H1 (cell line): ENCODE data around the gene ZNF334. TPM values are rescaled to one million over a fixed set of nuclear protein-coding genes. Genes with fewer than 3 reads are reported as not detected.
A peak's percentile ranks its signal among the peaks of the same experiment; 100 is the strongest.

ENCODE experiments used
- CTCF ChIA-PET: fragments of 300-600 bp; sonication (Branson Sonifier 250); formaldehyde crosslinking; loops from one replicate; lab custom pipeline; 2021; ENCODE audit not compliant: partially characterized antibody; lab: Charles Lee
- POLR2A ChIA-PET: fragments of 300-600 bp; sonication (Branson Sonifier 250); formaldehyde crosslinking; loops from one replicate; lab custom pipeline; 2021; ENCODE audit warnings: inconsistent platforms; ENCODE audit not compliant: partially characterized antibody; lab: Charles Lee
- DNase-seq, 2 experiments: peaks; one replicate each; pipeline versions ENCODE4 v3.0.0 to v3.0.0-alpha.2; 2010 to 2022; ENCODE audit warnings: low spot score in 2 of 2, low read depth in 1 of 2, mixed read lengths in 1 of 2
- FAIRE-seq: peaks from 2 replicates; lab custom pipeline; 2011; peaks lifted over from hg19 to GRCh38; lab: Jason Lieb, UNC
- H2AFZ ChIP-seq: 2 replicates; pipeline ENCODE4 v1.8.1; 2012; ENCODE audit warnings: low read length, inconsistent platforms
- H2AK5ac ChIP-seq: 2 replicates; pipeline ENCODE4 v1.6.1; 2013; ENCODE audit warnings: low read depth, low read length
- H2BK120ac ChIP-seq: replicated peaks from 2 replicates; pipeline ENCODE3; 2013; ENCODE audit warnings: low read depth, low read length, inconsistent platforms
- H2BK12ac ChIP-seq: 2 replicates; pipeline ENCODE4 v1.6.1; 2013; ENCODE audit warnings: low read depth, low read length
- H2BK15ac ChIP-seq: 2 replicates; pipeline ENCODE4 v1.6.1; 2013; ENCODE audit warnings: low read length
- H2BK20ac ChIP-seq: 2 replicates; pipeline ENCODE4 v1.6.1; 2013; ENCODE audit warnings: low read length
- H2BK5ac ChIP-seq: 2 replicates; pipeline ENCODE4 v1.6.1; 2013; ENCODE audit warnings: low read depth, low read length
- H3K14ac ChIP-seq: 2 replicates; pipeline ENCODE4 v1.6.1; 2013; ENCODE audit warnings: inconsistent platforms; ENCODE audit not compliant: insufficient read length
- H3K18ac ChIP-seq: 2 replicates; pipeline ENCODE4 v1.6.1; 2013; ENCODE audit warnings: low read length; ENCODE audit errors: extremely low read depth
- H3K23ac ChIP-seq: 2 replicates; pipeline ENCODE4 v1.6.1; 2013; ENCODE audit warnings: inconsistent platforms; ENCODE audit not compliant: insufficient read length
- H3K23me2 ChIP-seq: 2 replicates; pipeline ENCODE4 v1.6.1; 2013; ENCODE audit warnings: low read depth, low read length
- H3K27ac ChIP-seq: 2 replicates; pipeline ENCODE4 v1.6.1; 2011; ENCODE audit warnings: low read depth, low read length, inconsistent platforms
- H3K27me3 ChIP-seq, 4 experiments: replicated peaks in 1 of 4; 1 replicate in 1 of 4; 2 replicates in 3 of 4; pipeline versions ENCODE4 v1.6.1 to v1.8.1; 2011 to 2013; ENCODE audit warnings: low read length in 3 of 4, mild to moderate bottlenecking in 3 of 4, inconsistent platforms in 2 of 4, mixed read lengths in 2 of 4, moderate library complexity in 1 of 4; ENCODE audit not compliant: control insufficient read depth in 3 of 4, insufficient read depth in 3 of 4; ENCODE audit errors: extremely low read depth in 1 of 4
- H3K36me3 ChIP-seq, 4 experiments: 2 replicates each; pipeline versions ENCODE4 v1.6.1 to v1.8.1; 2011 to 2013; ENCODE audit warnings: mild to moderate bottlenecking in 4 of 4, low read length in 3 of 4, moderate library complexity in 2 of 4, control low read depth in 1 of 4, inconsistent platforms in 1 of 4; ENCODE audit not compliant: insufficient read depth in 4 of 4, control insufficient read depth in 2 of 4
- H3K4ac ChIP-seq: replicated peaks from 2 replicates; pipeline ENCODE3; 2013; ENCODE audit warnings: low read length, low read depth, mixed read lengths, inconsistent platforms; ENCODE audit not compliant: insufficient read length
- H3K4me1 ChIP-seq, 4 experiments: replicated peaks in 1 of 4; 1 replicate in 1 of 4; 2 replicates in 3 of 4; pipeline versions ENCODE4 v1.6.1 to v1.8.1; 2011 to 2013; ENCODE audit warnings: low read length in 3 of 4, inconsistent platforms in 2 of 4, mixed read lengths in 1 of 4; ENCODE audit not compliant: insufficient read depth in 4 of 4, control insufficient read depth in 3 of 4
- H3K4me2 ChIP-seq, 2 experiments: 2 replicates each; pipeline versions ENCODE4 v1.6.1 to v1.8.1; 2011 to 2013; ENCODE audit warnings: low read depth in 2 of 2, low read length in 2 of 2, control low read depth in 1 of 2, inconsistent platforms in 1 of 2, mild to moderate bottlenecking in 1 of 2; ENCODE audit not compliant: insufficient read depth in 1 of 2
- H3K4me3 ChIP-seq, 4 experiments: fragments of 200-600, 300-600 bp in 1 of 4; sonication (generic), shearing (Covaris generic), sonication (Bioruptor Twin) in 1 of 4; 2 replicates each; pipeline versions ENCODE4 v1.5.1 to v1.8.1; 2011 to 2016; ENCODE audit warnings: low read length in 4 of 4, low read depth in 3 of 4, control low read depth in 2 of 4, inconsistent platforms in 2 of 4, mild to moderate bottlenecking in 2 of 4, mixed read lengths in 1 of 4, moderate library complexity in 1 of 4; ENCODE audit not compliant: insufficient read depth in 2 of 4; ENCODE audit errors: extremely low read depth in 1 of 4
- H3K56ac ChIP-seq: replicated peaks from 2 replicates; pipeline ENCODE3; 2013; ENCODE audit warnings: low read depth, mild to moderate bottlenecking, mixed read lengths, low read length, inconsistent platforms; ENCODE audit not compliant: insufficient read length
- H3K79me1 ChIP-seq: 2 replicates; pipeline ENCODE4 v1.6.1; 2013; ENCODE audit warnings: low read depth, low read length, control low read depth
- H3K79me2 ChIP-seq, 2 experiments: 2 replicates each; pipeline versions ENCODE4 v1.6.1 to v1.8.1; 2012 to 2013; ENCODE audit warnings: low read length in 2 of 2, mild to moderate bottlenecking in 2 of 2, inconsistent platforms in 1 of 2; ENCODE audit not compliant: insufficient read depth in 2 of 2, control insufficient read depth in 1 of 2
- H3K9ac ChIP-seq, 4 experiments: replicated peaks in 1 of 4; 1 replicate in 1 of 4; 2 replicates in 3 of 4; pipeline versions ENCODE4 v1.6.1 to v1.8.1; 2011 to 2013; ENCODE audit warnings: low read depth in 3 of 4, low read length in 3 of 4, control low read depth in 2 of 4, mild to moderate bottlenecking in 2 of 4, moderate library complexity in 2 of 4, inconsistent platforms in 1 of 4; ENCODE audit errors: extremely low read depth in 1 of 4
- H3K9me3 ChIP-seq, 2 experiments: 2 replicates each; pipeline versions ENCODE4 v1.6.1 to v1.8.1; 2012 to 2013; ENCODE audit warnings: mild to moderate bottlenecking in 2 of 2, moderate library complexity in 2 of 2, control low read depth in 1 of 2, inconsistent platforms in 1 of 2, low read depth in 1 of 2, low read length in 1 of 2, mixed read lengths in 1 of 2; ENCODE audit not compliant: insufficient read depth in 2 of 2
- H4K20me1 ChIP-seq, 2 experiments: replicated peaks in 1 of 2; 2 replicates each; pipeline versions ENCODE3 to v1.8.1; 2011 to 2013; ENCODE audit warnings: inconsistent platforms in 2 of 2, low read length in 2 of 2, mild to moderate bottlenecking in 1 of 2; ENCODE audit not compliant: insufficient read depth in 2 of 2, control insufficient read depth in 1 of 2
- H4K5ac ChIP-seq: 2 replicates; pipeline ENCODE4 v1.6.1; 2013; ENCODE audit warnings: low read length, low read depth, mixed read lengths, inconsistent platforms; ENCODE audit not compliant: insufficient read length
- H4K8ac ChIP-seq: 2 replicates; pipeline ENCODE4 v1.8.0; 2013; ENCODE audit warnings: mild to moderate bottlenecking, moderate library complexity, low read length, inconsistent platforms; ENCODE audit not compliant: insufficient read depth; ENCODE audit errors: extremely low read depth
- H4K91ac ChIP-seq: replicated peaks from 2 replicates; pipeline ENCODE3; 2013; ENCODE audit warnings: low read length, mixed read lengths, inconsistent platforms; ENCODE audit not compliant: insufficient read length
- BRCA1 ChIP-seq: IDR thresholded peaks from 2 replicates; pipeline ENCODE4 v1.6.1; 2012; ENCODE audit warnings: low read depth, low read length, improper control_type of control experiment
- EP300 ChIP-seq, 2 experiments: IDR thresholded peaks; 1 replicate in 1 of 2; 2 replicates in 1 of 2; pipeline ENCODE4 v1.6.1; 2011 to 2012; ENCODE audit warnings: low read depth in 2 of 2, low read length in 2 of 2, mild to moderate bottlenecking in 2 of 2, borderline replicate concordance in 1 of 2, inconsistent platforms in 1 of 2, moderate library complexity in 1 of 2
- PHF8 ChIP-seq: fragments of 200-600 bp; sonication (generic); conservative IDR thresholded peaks from 2 replicates; pipeline ENCODE4 v1.7.1; 2012; ENCODE audit warnings: low read depth, mild to moderate bottlenecking, inconsistent platforms, low read length, moderate library complexity
- RAD21 ChIP-seq, 2 experiments: IDR thresholded peaks in 1 of 2; conservative IDR thresholded peaks in 1 of 2; 2 replicates each; pipeline ENCODE4 v1.6.1; 2011; ENCODE audit warnings: low read depth in 2 of 2, low read length in 2 of 2, improper control_type of control experiment in 1 of 2, inconsistent platforms in 1 of 2, mild to moderate bottlenecking in 1 of 2, moderate library complexity in 1 of 2
- SIN3A ChIP-seq, 2 experiments: IDR thresholded peaks in 1 of 2; conservative IDR thresholded peaks in 1 of 2; 2 replicates each; pipeline ENCODE4 v1.6.1; 2011 to 2012; ENCODE audit warnings: low read length in 2 of 2, improper control_type of control experiment in 1 of 2, low read depth in 1 of 2, mild to moderate bottlenecking in 1 of 2
- SIX5 ChIP-seq: IDR thresholded peaks from 2 replicates; pipeline ENCODE4 v1.6.1; 2011; ENCODE audit warnings: mild to moderate bottlenecking, low read depth, low read length
- TBP ChIP-seq: IDR thresholded peaks from 2 replicates; pipeline ENCODE4 v1.6.1; 2011; ENCODE audit warnings: low read depth, low read length, improper control_type of control experiment
- TCF12 ChIP-seq: IDR thresholded peaks from 2 replicates; pipeline ENCODE4 v1.6.1; 2011; ENCODE audit warnings: low read depth, mild to moderate bottlenecking, low read length
- WGBS, 2 experiments: shearing (Covaris generic) in 1 of 2; methylation state at CpG; one replicate each; pipeline versions ENCODE4 v1.1.6 to v1.1.7; 2013 to 2015; ENCODE audit warnings: low lambda C conversion rate in 2 of 2, mixed read lengths in 2 of 2, inconsistent platforms in 1 of 2, low coverage in 1 of 2, missing lambda C conversion rate in 1 of 2; ENCODE audit not compliant: insufficient replicate concordance in 2 of 2, insufficient coverage in 1 of 2, insufficient read length in 1 of 2; ENCODE audit errors: extremely low coverage in 1 of 2, missing lambda C conversion rate in 1 of 2; 5-methylcytosine and 5-hydroxymethylcytosine counted together
- polyA plus RNA-seq, 7 experiments: library from polyadenylated mRNA; depleted of rRNA in 3 of 7; stranded (reverse) in 5 of 7; unstranded in 2 of 7; fragments of >200 nt in 5 of 7; fragments of 200-250 nt in 2 of 7; gene quantifications; 1 replicate in 5 of 7; 2 replicates in 1 of 7; 4 replicates in 1 of 7; pipeline versions ENCODE4 v1.2.1 to v1.2.3, GENCODE V29; 2011 to 2013; ENCODE audit warnings: missing spikeins in 2 of 7, mixed read lengths in 2 of 7
- total RNA-seq: library from RNA; stranded (reverse); fragmentation: NEBNext Ultra II Directional; extraction: Animal tissue kit (Norgen Biotek cat#: 25700); gene quantifications from 2 replicates; pipeline ENCODE4 v1.2.1, GENCODE V29; 2021

Gene ZNF334
- total and polyA plus RNA-seq, 2 of the 8 experiments (the other 6 are each of a cell fraction or from before 2014, with no cell fraction given), result 8.8 to 17.8 TPM

DNA sequence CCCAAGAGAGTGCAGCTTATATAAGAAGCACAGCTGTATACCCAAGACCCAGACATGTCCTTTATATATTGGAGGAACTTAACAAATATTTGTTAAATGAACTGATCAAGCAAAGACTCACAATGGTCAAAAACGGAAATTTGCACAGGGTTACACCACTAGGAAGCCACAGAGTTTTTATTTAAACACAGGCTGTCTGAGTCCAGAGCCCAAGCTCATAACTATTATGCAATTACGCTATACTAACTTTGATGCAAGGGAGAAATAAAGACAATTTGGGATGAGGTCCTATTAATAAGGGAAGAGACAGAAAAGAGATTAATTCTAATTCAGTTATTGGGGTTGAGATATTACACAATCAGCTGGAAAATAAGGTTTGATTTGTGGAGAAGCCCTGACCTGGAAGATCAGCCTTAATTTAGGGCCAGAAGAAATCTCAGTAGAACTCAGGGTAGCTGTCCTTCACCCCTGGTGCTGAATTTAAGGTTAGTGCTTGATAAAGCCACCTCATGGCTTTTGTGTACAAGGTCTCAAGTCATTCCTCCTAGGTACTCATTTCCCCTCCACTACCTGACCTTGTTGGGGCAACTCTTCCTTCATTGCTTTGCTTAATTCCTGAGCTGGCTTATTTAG, 10.5 kb upstream of the ZNF334 start:
- no peak overlapping the region for H3K18ac ChIP-seq
- no peak overlapping the region for H3K4me3 ChIP-seq
- H3K79me1 ChIP-seq, result no peaks in the 10 kb centered on the region
- no peaks in the 10 kb centered on the region for H3K36me3 ChIP-seq
- H2BK12ac ChIP-seq, result no peak overlapping the region
- ChIA-PET POLR2A (interaction anchor here (1.2 to 2.6 kb wide), 5 partner anchors 10 to 158 kb away, joined by 3 to 8 read pairs (median 4); partner anchors contain the start of gene ZNF334), CTCF (interaction anchor here (0.6 to 7.3 kb wide), 18 partner anchors 8 to 653 kb away, joined by 3 to 63 read pairs (median 4); no protein-coding TSS in a partner anchor)
- no peak overlapping the region for H4K8ac ChIP-seq
- no peaks in the 10 kb centered on the region for H3K27me3 ChIP-seq
- H3K4me2 ChIP-seq, result no peak overlapping the region
- H2BK20ac ChIP-seq, result no peak overlapping the region
- no peaks in the 10 kb centered on the region for H4K20me1 ChIP-seq
- WGBS, 2 experiments, result 58% methylated on average over 2 of the region's 2 CpGs; no CpG with 5 or more reads in 1 of the 2 experiments
- no peak overlapping the region for H3K56ac ChIP-seq
- no peak overlapping the region for H2AK5ac ChIP-seq
- H3K9ac ChIP-seq, result no peak overlapping the region
- FAIRE-seq (no peak), DNase-seq (no peak)
- H3K4me1 ChIP-seq, result no peaks in the 10 kb centered on the region; a peak in 1 of 7 replicates
- H3K79me2 ChIP-seq, result no peaks in the 10 kb centered on the region
- H3K4ac ChIP-seq, result no peak overlapping the region
- no peak overlapping the region for H3K27ac ChIP-seq
- no peak overlapping the region for H4K91ac ChIP-seq
- H3K23ac ChIP-seq, result no peak overlapping the region
- no peak overlapping the region for H3K14ac ChIP-seq
- no peak overlapping the region for H2BK5ac ChIP-seq
- H3K23me2 ChIP-seq, result no peaks in the 10 kb centered on the region
- H4K5ac ChIP-seq, result no peak overlapping the region
- H2BK15ac ChIP-seq, result no peak overlapping the region
- H2BK120ac ChIP-seq, result no peak overlapping the region
- no peak overlapping the region for H2AFZ ChIP-seq
- TF ChIP-seq TBP, result no peak
- TF ChIP-seq SIN3A (conservative IDR thresholded peaks at IDR 0.05 in 1 of 2, IDR thresholded peaks at IDR 0.05 in 1 of 2; ENCODE audit: low read depth in 1 of 2, low read length in 2 of 2), result peak; percentile 65 to 82; a peak in 3 of 4 replicates
- no peak for TF ChIP-seq TCF12
- no peak for TF ChIP-seq EP300 (IDR thresholded peaks at IDR 0.05; ENCODE audit: borderline replicate concordance in 1 of 2, low read depth in 2 of 2, low read length in 2 of 2)
- no peak for TF ChIP-seq PHF8
- no peak for TF ChIP-seq SIX5
- TF ChIP-seq RAD21 (IDR thresholded peaks at IDR 0.05 in 1 of 2, conservative IDR thresholded peaks at IDR 0.05 in 1 of 2; ENCODE audit: low read depth in 2 of 2, low read length in 2 of 2), result peak in 1 of 2 experiments; percentile 16; a peak in 1 of 4 replicates
- no peak for TF ChIP-seq BRCA1
- no peaks in the 10 kb centered on the region; a peak in 1 of 4 replicates for H3K9me3 ChIP-seq
